HL-60 (cell line): ENCODE measurements around the gene ATP6V1C2.

Experiments
- CTCF ChIP-seq: IDR thresholded peaks from one replicate; pipeline ENCODE4 v1.5.1; 2011; ENCODE audit warnings: low read length, control low read depth, inconsistent platforms; ENCODE audit not compliant: insufficient read depth
- GABPA ChIP-seq: IDR thresholded peaks from 2 replicates; pipeline ENCODE4 v1.6.1; 2012; ENCODE audit warnings: low read depth
- POLR2AphosphoS5 ChIP-seq: IDR thresholded peaks from 2 replicates; pipeline ENCODE4 v1.6.1; 2012; ENCODE audit warnings: low read depth
- REST ChIP-seq: IDR thresholded peaks from 2 replicates; pipeline ENCODE4 v1.6.1; 2012; ENCODE audit warnings: low read depth; ENCODE audit not compliant: insufficient replicate concordance
- SPI1 ChIP-seq: IDR thresholded peaks from 2 replicates; pipeline ENCODE4 v1.6.1; 2012; ENCODE audit warnings: low read depth, mild to moderate bottlenecking, borderline replicate concordance

- TF ChIP-seq CTCF (no peak), POLR2AphosphoS5 (no peak), GABPA (no peak), SPI1 (no peak), REST (no peak)
Observed at GRCh38 chr2:10814142-10814541, 92.7 kb downstream of the ATP6V1C2 start.
